H9 (cell line): Measurements from ENCODE around the gene ZNF44. TPM values are rescaled to one million over a fixed set of nuclear protein-coding genes. Genes with fewer than 3 reads are reported as not detected.

Experiments used
- DNase-seq: peaks from one replicate; pipeline ENCODE4 v3.0.0-alpha.2; 2017
- H2AFZ ChIP-seq: one replicate; pipeline ENCODE4 v1.6.1; 2013; ENCODE audit warnings: mild to moderate bottlenecking, low read length, control low read depth, moderate library complexity
- H2AK5ac ChIP-seq: 2 replicates; pipeline ENCODE4 v1.6.1; 2013; ENCODE audit warnings: low read length, control low read depth, mixed read lengths; ENCODE audit not compliant: insufficient read length
- H2BK120ac ChIP-seq: one replicate; pipeline ENCODE4 v1.6.1; 2013; ENCODE audit warnings: low read depth, mild to moderate bottlenecking, low read length, control low read depth, inconsistent platforms; ENCODE audit not compliant: poor library complexity, severe bottlenecking
- H2BK12ac ChIP-seq: 2 replicates; pipeline ENCODE4 v1.6.1; 2013; ENCODE audit warnings: low read length, control low read depth, mixed read lengths, low read depth; ENCODE audit not compliant: insufficient read length
- H2BK15ac ChIP-seq: 2 replicates; pipeline ENCODE4 v1.6.1; 2013; ENCODE audit warnings: low read depth, low read length, control low read depth
- H2BK20ac ChIP-seq: one replicate; pipeline ENCODE4 v1.6.1; 2013; ENCODE audit warnings: low read depth, mild to moderate bottlenecking, low read length, control low read depth, inconsistent platforms; ENCODE audit not compliant: poor library complexity, severe bottlenecking
- H2BK5ac ChIP-seq: 2 replicates; pipeline ENCODE4 v1.6.1; 2013; ENCODE audit warnings: low read length, control low read depth, mixed read lengths; ENCODE audit not compliant: insufficient read length
- H3K14ac ChIP-seq: 2 replicates; pipeline ENCODE4 v1.6.1; 2013; ENCODE audit warnings: low read length, control low read depth; ENCODE audit not compliant: insufficient read depth
- H3K18ac ChIP-seq: 2 replicates; pipeline ENCODE4 v1.6.1; 2013; ENCODE audit warnings: low read depth, mild to moderate bottlenecking, mixed read lengths, low read length, control low read depth; ENCODE audit not compliant: insufficient read length
- H3K23ac ChIP-seq: 2 replicates; pipeline ENCODE4 v1.6.1; 2013; ENCODE audit warnings: low read length, control low read depth, mixed read lengths, low read depth; ENCODE audit not compliant: insufficient read length
- H3K23me2 ChIP-seq: 2 replicates; pipeline ENCODE4 v1.6.1; 2013; ENCODE audit warnings: low read depth, mild to moderate bottlenecking, mixed read lengths, low read length, control low read depth; ENCODE audit not compliant: insufficient read length, poor library complexity, severe bottlenecking
- H3K27ac ChIP-seq: 2 replicates; pipeline ENCODE4 v1.5.1; 2013; ENCODE audit warnings: low read length, control low read depth, mixed read lengths, low read depth; ENCODE audit not compliant: insufficient read length
- H3K27me3 ChIP-seq: 2 replicates; pipeline ENCODE4 v1.6.1; 2013; ENCODE audit warnings: low read length, control low read depth, inconsistent platforms; ENCODE audit not compliant: insufficient read depth
- H3K4ac ChIP-seq: 2 replicates; pipeline ENCODE4 v1.6.1; 2013; ENCODE audit warnings: low read depth, mild to moderate bottlenecking, control low read depth, inconsistent platforms, low read length, moderate library complexity
- H3K4me1 ChIP-seq: 2 replicates; pipeline ENCODE4 v1.6.1; 2013; ENCODE audit warnings: low read length, control low read depth, inconsistent platforms; ENCODE audit not compliant: insufficient read depth
- H3K4me2 ChIP-seq: 2 replicates; pipeline ENCODE4 v1.6.1; 2013; ENCODE audit warnings: low read length, control low read depth, mixed read lengths; ENCODE audit not compliant: insufficient read length, insufficient read depth
- H3K56ac ChIP-seq: 2 replicates; pipeline ENCODE4 v1.6.1; 2013; ENCODE audit warnings: low read depth, mild to moderate bottlenecking, mixed read lengths, low read length, control low read depth; ENCODE audit not compliant: insufficient read length
- H3K79me1 ChIP-seq: 2 replicates; pipeline ENCODE4 v1.6.1; 2013; ENCODE audit warnings: low read depth, mild to moderate bottlenecking, moderate library complexity, low read length, control low read depth, inconsistent platforms; ENCODE audit not compliant: insufficient read depth, poor library complexity, severe bottlenecking
- H3K79me2 ChIP-seq: 2 replicates; pipeline ENCODE4 v1.6.1; 2013; ENCODE audit warnings: low read length, control low read depth, inconsistent platforms; ENCODE audit not compliant: insufficient read depth
- H3K9ac ChIP-seq: 2 replicates; pipeline ENCODE4 v1.6.1; 2013; ENCODE audit warnings: low read length, control low read depth, mixed read lengths; ENCODE audit not compliant: insufficient read length; ENCODE audit errors: extremely low read depth
- H3K9me3 ChIP-seq: one replicate; pipeline ENCODE4 v1.6.1; 2013; ENCODE audit warnings: low read depth, low read length, inconsistent platforms; ENCODE audit not compliant: control insufficient read depth
- H3T11ph ChIP-seq: one replicate; pipeline ENCODE4 v1.6.1; 2013; ENCODE audit warnings: mild to moderate bottlenecking, low read length, control low read depth, inconsistent platforms
- H4K20me1 ChIP-seq: one replicate; pipeline ENCODE4 v1.6.1; 2013; ENCODE audit not compliant: control insufficient read depth, insufficient read length, insufficient read depth
- H4K5ac ChIP-seq: 2 replicates; pipeline ENCODE4 v1.6.1; 2013; ENCODE audit warnings: low read depth, mild to moderate bottlenecking, mixed read lengths, low read length, control low read depth; ENCODE audit not compliant: insufficient read length
- H4K8ac ChIP-seq: replicated peaks from 2 replicates; pipeline ENCODE4 v1.6.1; 2013; ENCODE audit warnings: low read length, control low read depth, mixed read lengths, low read depth; ENCODE audit not compliant: insufficient read length
- H4K91ac ChIP-seq: 2 replicates; pipeline ENCODE4 v1.6.1; 2013; ENCODE audit warnings: low read depth, mild to moderate bottlenecking, moderate library complexity, mixed read lengths, low read length, control low read depth; ENCODE audit not compliant: insufficient read length
- H3K27ac Mint-ChIP-seq, 3 experiments: 2 replicates in 2 of 3; 3 replicates in 1 of 3; pipeline ENCODE4 v1.8.0; 2020 to 2021; ENCODE audit warnings: mixed read lengths in 3 of 3, mild to moderate bottlenecking in 1 of 3, moderate library complexity in 1 of 3
- H3K27me3 Mint-ChIP-seq: 2 replicates; pipeline ENCODE4 v1.8.0; 2021; ENCODE audit warnings: low read depth, mild to moderate bottlenecking, moderate library complexity, mixed read lengths
- H3K36me3 Mint-ChIP-seq, 3 experiments: 2 replicates in 2 of 3; 3 replicates in 1 of 3; pipeline ENCODE4 v1.8.0; 2020 to 2021; ENCODE audit warnings: low read depth in 3 of 3, mixed read lengths in 3 of 3; ENCODE audit not compliant: insufficient read depth in 1 of 3
- H3K4me1 Mint-ChIP-seq, 2 experiments: 2 replicates each; pipeline ENCODE4 v1.8.0; 2020; ENCODE audit warnings: mixed read lengths in 2 of 2
- H3K4me3 Mint-ChIP-seq, 2 experiments: 2 replicates in 1 of 2; 3 replicates in 1 of 2; pipeline ENCODE4 v1.8.0; 2020 to 2021; ENCODE audit warnings: mild to moderate bottlenecking in 2 of 2, mixed read lengths in 2 of 2, moderate library complexity in 1 of 2
- H3K9me3 Mint-ChIP-seq, 2 experiments: 2 replicates in 1 of 2; 3 replicates in 1 of 2; pipeline ENCODE4 v1.8.0; 2020; ENCODE audit warnings: mild to moderate bottlenecking in 2 of 2, mixed read lengths in 2 of 2, moderate library complexity in 1 of 2
- CTCF ChIP-seq: fragments of 200-600 bp; sonication (generic); conservative IDR thresholded peaks from 3 replicates; pipeline ENCODE4 v1.8.0; 2021; ENCODE audit warnings: antibody characterized with exemption, mild to moderate bottlenecking
- WGBS: extraction: QIAGEN DNeasy Blood & Tissue Kit; methylation state at CpG from one replicate; pipeline ENCODE4 v1.1.7; 2013; ENCODE audit warnings: missing lambda C conversion rate, low lambda C conversion rate, mixed read lengths; ENCODE audit not compliant: insufficient read length; ENCODE audit errors: extremely low coverage; 5-methylcytosine and 5-hydroxymethylcytosine counted together
- total RNA-seq: library from RNA; stranded (reverse); gene quantifications from 2 replicates; pipeline ENCODE4 v1.2.1, GENCODE V29; 2021

Gene ZNF44
- total RNA-seq, 1 experiment from 2014 or later = 6.9 TPM

GRCh38 chr19:12224676-12225075, 70.0 kb downstream of the ZNF44 start:
- Histone ChIP-seq H4K91ac (no peak overlapping the region), H2BK120ac (no peak overlapping the region), H3K56ac (no peak overlapping the region), H4K8ac (no peak overlapping the region), H3K27ac (no peak overlapping the region), H3K9ac (no peak overlapping the region), H3K27me3 (no peaks in the 10 kb centered on the region), H3K23ac (no peak overlapping the region), H3K4me1 (no peaks in the 10 kb centered on the region), H2BK5ac (no peak overlapping the region), H3K4me2 (no peak overlapping the region), H2AFZ (no peak overlapping the region), H2BK15ac (no peak overlapping the region), H3K23me2 (no peaks in the 10 kb centered on the region), H2AK5ac (no peak overlapping the region), H4K5ac (no peak overlapping the region), H3K4ac (no peak overlapping the region), H3K18ac (no peak overlapping the region), H2BK12ac (no peak overlapping the region), H3K79me1 (no peaks in the 10 kb centered on the region), H2BK20ac (no peak overlapping the region), H3T11ph (no peak overlapping the region), H3K14ac (no peak overlapping the region), H3K79me2 (no peaks in the 10 kb centered on the region), H4K20me1 (no peaks in the 10 kb centered on the region), H3K9me3 (peaks cover under 1% of the 10 kb centered on the region)
- no peak for DNase-seq
- WGBS = no CpG with 5 or more reads among the region's 6 CpGs
- Mint-ChIP-seq H3K4me1 (no peaks in the 10 kb centered on the region), H3K4me3 (no peak overlapping the region), H3K27me3 (no peaks in the 10 kb centered on the region; the same call in 1 of the 2 replicates), H3K27ac (no peak overlapping the region), H3K36me3 (peaks cover 14 to 27% (median 15%) of the 10 kb centered on the region in 3 experiments), H3K9me3 (peaks cover 69 to 84% of the 10 kb centered on the region in 2 experiments)
- TF ChIP-seq CTCF = no peak
